Measurements from ENCODE around the gene MAP4K3.

MAP4K3 gene

DNA sequence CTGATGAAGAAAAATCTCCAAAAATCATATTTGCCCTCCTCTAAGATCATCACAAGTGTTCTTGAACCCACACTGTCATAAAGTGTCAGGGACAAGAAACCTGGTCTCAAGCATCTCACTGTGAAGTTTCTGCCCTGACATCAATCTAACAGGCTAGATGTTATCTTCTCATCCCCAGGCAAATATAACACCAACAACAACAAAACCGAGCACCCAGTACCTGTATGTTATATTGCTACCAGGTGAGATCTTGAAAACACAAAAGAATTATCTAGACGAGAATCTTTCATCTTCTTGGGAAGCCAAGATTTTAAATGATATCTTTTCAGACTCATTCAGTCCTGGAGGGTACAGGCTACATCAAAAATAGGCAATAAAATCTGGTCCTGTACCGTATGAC, 8.8 kb upstream of the MAP4K3 start:
- DNase-seq = no peak

DNA sequence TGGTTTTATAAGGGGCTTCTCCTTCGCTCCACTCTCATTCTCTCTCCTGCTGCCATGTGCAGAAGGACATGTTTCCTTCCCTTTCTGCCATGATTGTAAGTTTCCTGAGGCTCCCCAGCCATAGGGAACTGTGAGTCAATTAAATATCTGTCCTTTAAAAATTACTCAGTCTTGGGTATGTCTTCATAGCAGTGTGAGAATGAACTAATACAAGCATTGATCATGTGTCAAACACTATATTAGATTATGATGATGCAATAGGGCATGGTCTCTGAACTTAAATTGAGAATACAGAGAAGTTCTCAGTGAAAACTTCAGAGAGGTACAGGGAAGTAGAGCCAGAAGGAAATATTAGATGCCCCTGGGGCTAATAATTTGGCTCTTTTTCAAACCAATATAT, 5.9 kb upstream of the MAP4K3 start:
- no peak for DNase-seq

DNA sequence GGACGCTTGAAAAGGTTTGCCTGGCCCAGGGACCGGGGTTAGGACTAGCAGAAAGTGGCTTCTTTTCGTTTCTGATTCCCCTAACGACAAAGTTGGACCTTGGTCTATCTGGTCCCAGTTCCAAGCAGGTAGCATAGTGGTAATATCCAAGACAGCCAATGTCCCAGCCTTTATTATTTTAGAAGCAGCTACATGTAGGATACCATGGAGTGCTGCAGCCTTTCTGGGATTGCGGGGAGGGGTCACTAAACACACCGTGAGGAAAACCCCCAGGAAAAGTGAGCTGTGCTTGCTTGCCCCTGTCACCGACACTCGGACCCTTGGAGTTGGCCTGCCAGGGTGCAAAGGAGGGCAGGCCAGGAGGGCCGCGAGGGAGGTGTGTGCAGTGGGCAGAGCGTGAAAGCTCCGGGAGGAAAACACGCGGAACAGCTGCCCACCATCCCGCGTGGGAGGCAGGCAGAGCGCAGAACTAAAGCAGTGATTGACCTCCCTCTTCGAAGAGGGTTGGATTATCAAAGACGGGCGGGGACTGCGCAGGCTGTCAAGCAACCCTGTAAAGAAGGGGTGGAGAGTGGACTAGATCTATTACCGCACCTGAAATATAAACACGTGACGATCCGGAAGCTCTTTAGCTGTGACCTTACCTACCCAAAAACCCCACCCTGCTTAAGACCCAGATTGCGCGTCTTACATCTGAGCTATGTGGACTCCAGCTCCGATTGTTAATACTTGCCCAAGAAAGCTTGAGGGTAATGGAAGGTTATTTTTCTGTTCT, 624 bp upstream of the MAP4K3 start:
- DNase-seq = peak in 40 of 58 donors; percentile 5 to 73 (median 40)

DNA sequence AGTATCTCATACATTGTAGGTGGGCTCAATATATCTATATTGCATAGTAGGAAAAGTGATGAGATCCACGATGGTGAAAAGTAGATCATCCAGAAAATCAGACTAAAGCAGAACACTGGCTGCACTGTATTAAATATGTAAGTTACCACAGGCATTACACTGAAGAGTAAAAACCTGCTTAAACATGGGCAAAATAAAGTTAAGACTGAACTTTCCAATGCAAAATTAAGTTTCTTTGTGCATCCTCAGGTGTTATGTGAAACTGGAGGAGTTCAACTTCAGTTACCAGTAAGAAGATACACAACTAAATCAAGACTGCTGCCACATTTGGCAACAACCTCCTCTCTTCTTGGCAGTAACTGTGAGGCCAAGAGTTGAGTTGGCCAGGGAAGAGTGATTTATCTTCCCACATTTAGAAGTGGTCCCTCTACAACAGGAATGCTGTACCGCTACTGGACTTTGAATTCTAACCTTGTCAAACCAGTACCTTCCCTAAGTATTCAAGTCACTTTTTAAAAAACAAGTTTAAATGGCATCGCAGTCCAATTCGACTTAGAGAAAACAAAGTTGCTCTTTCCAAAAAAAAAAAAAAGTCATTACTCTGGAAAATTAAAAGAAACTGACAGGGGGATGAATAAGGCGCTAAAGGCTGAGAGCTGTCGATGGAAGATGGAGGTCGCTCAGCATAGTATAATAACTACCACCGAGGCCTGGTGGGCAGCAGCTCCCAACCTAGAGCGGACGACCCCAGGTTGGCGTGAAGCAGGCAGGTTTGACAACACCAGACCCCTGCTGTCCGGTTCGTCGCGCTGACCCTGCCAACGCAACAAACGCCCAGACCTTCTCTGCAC, 1.1 kb downstream of the MAP4K3 start:
- DNase-seq = peak in 13 of 58 donors; percentile 4 to 70 (median 38)

DNA sequence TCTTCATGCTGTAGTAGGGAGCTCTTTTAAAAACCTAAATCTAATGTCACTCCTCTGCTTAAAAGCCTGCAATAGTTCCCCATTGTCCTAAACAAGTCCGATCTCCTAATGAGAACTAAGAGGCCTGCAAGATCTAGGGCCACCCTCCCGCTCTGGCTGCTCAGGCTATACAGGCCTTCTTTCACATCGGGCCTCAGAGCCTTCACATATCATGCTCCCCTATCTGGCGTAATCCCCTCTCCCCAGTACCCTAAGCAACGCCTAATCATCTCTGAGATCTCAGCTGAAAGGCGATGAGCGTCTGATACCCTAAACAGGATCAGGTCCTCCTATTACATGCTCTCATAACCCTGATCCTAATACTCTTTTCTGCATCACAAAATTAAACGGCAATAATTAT, 1.9 kb downstream of the MAP4K3 start:
- peak in 13 of 58 donors; percentile 3 to 25 (median 10) for DNase-seq

DNA sequence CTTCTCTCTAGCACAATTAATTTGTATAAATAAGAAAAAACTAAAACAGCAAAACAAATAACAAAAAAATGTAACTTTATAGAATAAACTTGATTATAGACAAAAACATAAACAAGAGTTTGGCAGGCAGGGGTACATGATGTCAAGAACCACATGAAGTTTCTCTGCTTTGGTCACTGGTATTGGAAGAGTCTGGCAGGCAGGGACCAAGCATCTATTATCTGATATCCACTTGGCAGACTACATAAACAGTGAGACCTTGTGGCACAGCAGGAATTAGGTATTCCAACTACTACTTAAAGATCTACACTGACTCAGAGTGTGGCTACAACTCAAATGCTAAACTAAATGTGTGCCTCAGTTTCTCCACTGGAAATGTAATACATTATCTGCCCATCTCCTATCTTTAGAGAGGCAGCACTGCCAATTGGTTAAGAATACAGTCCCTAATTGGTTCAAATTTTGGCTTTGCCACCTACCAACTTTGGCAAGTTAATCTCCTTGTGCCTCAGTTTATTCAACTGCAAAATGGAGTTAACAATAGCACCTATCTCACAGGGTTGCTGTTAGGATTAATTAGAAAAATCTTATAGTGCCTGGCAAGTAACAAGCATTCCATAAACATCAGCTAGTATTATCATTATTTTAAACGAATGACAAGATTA, 2.7 kb downstream of the MAP4K3 start:
- no peak for DNase-seq

DNA sequence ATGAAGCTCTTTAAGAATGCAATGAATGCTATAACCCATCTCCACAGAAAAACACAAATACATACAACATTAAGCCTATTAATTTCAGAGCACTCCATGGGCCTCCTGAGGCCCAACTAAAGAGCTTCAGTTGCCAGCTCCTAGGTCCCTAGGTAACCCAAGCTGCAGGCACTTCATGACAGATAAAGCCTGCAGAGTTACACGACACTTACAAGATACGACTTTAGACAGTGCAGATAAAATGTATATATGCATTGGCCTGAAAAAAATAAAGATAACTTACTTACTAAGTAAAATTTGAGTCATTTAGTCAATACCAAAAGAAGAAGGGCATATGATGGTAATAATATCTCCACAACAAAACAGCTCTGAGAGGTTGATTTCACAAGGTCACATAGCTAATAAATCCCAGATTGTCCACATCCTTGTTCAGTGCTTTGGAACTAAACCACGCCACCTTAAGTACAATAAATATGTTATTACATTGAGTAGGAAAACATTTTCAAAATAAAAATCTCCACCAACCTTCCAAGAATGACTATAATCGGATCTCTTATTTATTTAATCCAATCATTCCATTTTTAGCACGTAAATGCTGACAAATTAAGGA, 3.4 kb downstream of the MAP4K3 start:
- no peak for DNase-seq

DNA sequence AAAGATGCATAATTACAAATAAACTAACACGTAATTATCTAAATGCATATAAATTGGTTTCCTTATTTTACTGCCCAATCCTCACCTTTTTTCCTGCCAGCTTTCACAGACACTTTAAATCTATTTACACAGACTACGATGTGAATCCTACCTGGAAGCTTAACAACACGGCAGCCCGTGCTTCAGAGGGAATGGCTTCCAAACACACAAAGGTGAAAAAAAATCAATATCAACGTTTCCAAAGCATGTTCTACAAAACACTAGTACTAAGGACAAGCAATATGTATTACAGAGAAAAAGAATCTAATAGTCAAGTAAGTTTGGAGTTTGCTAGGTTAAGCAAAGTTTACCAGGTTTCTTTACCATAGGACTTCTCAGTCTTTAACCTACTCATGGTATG, 4.4 kb downstream of the MAP4K3 start:
- DNase-seq = no peak

DNA sequence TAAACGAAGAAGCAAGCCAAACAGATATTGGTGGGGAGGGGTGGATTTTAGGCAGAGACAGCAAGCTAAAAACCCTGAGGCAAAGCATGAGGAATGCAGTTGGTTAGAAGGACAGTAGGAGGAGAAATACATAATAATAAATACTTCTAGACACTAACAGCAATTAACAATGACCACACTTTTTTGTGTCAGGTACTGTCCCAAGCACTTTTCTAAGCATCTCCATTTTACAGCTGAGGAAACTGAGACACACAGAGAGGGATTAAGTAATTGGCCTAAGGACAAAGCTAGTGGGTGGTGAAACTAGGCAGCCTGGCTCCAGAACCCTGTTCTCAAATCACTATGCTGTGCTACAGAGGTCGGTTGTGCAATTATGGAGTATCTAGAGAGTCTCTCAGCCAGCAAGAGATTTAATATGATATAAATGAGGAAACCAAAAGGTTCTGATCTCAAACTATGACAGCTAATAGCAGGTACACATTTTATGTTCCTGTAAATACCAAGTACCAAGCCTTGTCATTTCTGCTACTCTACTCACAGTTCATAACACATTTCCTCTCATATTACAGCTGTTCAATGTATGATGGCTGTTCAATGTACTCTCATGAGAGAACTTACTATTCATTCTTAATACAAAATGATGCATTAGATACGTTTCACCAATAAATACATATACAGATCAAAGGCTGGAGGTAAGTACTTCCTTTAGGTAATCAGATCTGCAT, 5.3 kb downstream of the MAP4K3 start:
- no peak for DNase-seq

DNA sequence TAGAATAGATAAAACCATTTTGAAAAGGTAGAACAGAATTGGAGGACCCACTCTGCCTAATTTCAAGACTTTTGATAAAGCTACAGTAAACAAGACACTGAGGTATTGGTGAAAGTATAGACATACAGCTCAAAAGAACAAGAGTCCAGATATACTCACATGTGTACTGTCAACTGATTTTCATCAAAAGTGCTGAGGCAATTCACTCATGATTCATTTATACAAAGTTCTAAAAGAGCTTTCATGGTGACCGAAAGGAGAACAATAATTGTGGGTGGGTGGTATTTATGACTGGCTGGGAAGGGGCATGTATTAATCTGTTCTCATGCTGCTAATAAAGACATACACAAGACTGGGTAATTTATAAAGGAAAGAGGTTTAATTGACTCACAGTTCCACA, 7.3 kb downstream of the MAP4K3 start:
- DNase-seq = no peak

DNA sequence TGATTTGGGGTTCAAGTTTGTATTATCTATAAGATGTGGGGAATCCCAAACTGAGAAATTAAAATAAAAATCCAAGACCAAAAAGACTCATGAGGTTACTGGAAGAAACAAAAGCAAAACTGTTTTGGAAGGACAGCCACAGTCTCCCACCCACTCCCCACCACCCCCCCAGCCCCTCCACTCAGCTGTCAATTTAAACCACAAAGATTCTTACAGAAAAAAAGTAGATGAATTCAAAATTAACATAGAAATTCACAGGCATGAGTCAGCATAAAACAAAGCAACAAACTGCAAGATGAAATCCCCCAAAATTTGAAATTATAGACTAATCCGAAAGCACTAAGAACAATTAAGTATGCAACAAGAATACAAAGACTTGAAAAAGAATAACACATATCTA, 12.1 kb downstream of the MAP4K3 start:
- no peak for DNase-seq

DNA sequence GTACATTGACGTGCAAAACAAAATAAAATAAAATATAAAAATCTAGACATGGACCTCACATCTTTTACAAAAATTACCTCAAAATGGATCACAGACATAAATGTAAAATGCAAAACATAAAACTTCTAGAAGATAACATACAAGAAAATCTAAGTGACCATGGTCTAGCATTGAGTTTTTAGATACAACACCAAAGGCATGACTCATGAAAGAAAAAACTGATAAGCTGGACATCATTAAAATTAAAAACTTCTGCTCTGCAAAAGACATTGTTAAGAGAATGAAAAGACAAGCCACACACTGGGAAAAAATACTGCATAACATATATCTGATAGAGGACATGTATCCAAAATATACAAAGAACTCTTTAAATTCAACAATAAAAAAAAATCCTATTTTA, 14.4 kb downstream of the MAP4K3 start:
- DNase-seq = no peak

DNA sequence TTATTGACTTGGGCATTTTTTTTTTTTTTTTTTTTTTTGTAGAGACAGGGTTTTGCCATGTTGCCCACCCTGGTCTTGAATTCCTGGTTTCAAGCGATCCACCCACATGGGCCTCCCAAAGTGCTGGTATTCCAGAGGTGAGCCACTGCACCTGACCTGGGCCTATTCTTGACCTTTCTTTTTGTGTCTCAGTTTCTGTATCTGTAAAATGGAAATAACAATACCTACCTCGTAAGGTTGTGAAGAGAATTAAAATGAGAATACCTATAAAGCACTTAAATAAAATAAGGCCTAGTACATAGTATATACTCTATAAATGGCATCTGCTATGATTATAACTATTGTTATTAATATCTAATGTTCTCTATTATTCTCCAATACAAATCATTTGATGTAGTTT, 15.7 kb downstream of the MAP4K3 start:
- DNase-seq = no peak

DNA sequence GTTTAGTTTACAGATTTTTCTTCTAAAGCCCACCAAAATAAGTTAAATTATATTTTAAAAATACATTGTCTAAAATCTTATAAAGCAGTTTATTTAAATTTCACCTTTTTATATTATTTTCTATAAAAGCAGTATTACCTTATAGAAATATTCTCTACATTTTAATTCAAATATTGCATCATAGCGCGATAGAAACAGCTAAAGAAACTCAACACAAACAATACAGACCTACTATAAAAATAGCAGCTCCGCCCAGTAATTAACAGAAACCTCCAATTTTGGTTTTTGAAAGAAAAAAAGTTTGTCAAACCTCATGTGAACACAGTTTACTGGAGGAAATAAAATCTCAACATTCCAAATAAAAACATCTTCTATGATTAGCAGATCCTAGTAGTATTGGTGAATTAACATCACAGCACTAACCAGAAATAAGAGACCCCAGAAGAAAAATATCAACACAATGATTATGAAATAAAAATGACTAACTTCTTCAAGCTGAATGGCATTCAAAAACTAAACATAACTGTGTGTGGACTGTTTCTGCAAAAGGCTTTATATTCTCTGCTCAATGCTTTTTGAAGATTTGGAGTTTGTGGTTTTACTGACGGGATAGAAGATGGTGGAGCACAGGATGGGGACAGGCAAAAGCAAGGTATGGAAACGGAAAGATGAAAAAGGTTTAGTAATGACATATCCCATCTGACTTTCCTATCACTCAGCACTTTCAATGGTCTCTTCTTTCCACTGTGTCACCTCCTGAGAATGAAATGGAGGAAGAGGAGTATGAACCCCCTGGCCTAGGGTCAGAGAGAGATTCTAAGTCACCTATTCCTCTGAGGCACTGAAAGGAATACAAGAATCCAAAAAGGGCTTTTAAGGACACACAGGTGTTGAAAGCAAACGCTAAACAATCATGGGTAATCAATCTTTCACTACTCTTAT, 17.5 kb downstream of the MAP4K3 start:
- no peak for DNase-seq

DNA sequence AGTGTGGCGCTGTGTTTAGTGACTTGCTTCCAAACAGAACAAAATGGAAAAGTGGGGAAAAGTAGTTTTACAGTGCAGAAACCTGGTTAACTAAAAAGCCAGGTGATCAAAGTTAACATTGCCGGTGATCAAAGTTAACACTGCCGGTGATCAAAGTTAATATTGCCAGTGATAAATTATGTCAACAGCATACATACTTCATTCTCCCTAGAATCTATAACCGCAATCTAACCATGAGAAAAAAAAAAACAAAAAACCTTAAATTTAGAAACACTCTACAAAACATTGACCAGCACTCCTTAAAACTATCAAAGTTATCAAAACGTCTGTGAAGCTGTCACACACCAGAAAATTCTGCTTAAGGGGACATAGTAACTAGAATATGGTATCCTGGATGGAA, 18.6 kb downstream of the MAP4K3 start:
- no peak for DNase-seq

DNA sequence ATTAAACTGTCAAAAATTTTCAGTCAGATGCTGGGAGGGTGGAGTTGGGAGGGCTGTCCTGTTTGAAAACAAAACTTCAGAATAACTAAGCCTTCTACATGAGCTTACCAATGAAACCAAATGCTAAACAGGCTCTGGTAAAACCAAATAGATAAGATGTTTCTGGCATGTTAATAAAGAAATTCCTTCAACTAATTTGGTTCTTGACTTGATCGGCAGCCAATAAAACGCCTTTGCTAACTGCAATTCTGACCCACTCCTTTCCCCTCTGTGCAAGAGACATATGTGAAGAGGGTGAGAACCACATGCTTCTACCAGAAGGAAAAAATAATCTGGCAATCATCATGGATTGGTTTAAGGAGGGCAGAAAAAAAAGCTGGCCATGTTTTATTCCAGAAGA, 20.9 kb downstream of the MAP4K3 start:
- DNase-seq = no peak

DNA sequence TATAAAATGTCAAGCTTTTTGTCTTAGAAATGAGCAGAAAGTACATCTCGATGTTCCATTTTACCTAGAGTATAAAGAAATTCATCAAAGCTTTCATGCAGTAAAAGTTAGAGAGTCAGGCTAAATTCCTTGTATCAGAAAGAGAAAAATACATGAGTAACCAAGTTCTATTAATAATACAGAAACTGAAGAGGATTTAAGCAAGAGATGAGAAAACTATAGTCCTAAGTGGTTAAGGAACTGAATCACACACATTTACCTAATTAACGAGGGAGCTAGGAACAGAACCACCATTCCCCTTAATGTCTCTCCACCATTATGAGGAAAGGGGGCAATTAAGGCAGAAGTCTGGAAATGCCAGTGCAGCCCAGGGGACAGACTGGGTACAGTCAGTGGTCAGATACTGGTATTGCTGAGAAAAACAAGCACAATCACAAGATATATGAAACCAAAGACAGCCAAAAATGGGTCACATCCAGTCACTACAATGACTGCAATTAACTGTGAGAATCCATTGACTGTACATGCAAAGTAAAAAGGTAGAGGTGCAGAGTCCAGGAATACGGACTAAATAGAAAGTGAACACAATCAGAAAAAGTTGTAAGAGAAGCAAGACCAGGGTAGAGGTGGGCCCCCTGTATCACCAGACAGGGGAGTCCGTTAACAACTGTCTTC, 23.9 kb downstream of the MAP4K3 start:
- DNase-seq = no peak

DNA sequence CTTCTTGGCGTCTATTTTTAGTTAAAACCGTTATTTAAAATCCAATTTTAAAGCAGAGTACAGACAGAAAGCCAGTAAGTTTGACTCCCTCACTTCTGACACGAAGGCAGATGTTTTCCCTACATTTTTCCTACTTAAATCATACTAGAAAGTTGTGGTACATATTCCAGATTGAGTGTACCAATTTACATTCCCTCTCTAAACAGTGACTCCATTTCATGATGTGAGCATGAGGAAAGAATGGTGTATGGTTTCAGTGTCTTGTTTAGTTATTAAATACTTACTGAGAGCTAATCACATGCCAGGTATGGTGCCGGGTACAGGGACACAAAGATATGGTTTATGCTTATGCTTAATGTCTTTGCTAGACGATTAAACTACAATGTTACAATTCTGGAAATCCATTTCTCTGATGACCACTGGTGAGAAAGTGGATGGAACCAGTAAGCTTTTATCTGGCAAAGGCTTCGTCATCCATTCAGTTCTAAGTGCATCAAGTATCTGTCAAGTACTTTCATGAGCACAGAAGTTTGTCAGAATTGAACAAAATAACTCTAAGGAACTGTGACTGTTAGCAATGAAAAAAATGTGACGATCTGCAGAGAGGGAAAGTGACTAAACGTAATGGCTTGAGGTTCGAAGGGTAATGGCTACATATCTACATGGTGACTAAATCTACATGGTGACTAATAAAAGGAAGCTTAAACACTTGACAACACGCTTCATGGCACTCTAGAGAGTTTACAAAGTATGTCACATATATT, 25.7 kb downstream of the MAP4K3 start:
- DNase-seq = no peak
